Gastrocnemius medialis (tissue), 4 donors: ENCODE results near the gene TRIM31. TPM values are rescaled to one million over a fixed set of nuclear protein-coding genes. Genes with fewer than 3 reads are reported as not detected.

ENCODE experiments used
- ATAC-seq, 2 donors: fragments of 150-250 bp; one replicate each; pipeline ENCODE4 v1.9.1; 2016
- DNase-seq, 2 donors: peaks; one replicate each; pipeline ENCODE4 v3.0.0-alpha.2; 2019
- H3K27ac ChIP-seq, 4 donors: fragments of 200-600 bp; sonication (generic); 1 replicate in 1 of 4; 2 replicates in 3 of 4; pipeline ENCODE4 v1.5.1; 2016 to 2018; ENCODE audit warnings: mild to moderate bottlenecking in 2 of 4, moderate library complexity in 1 of 4
- H3K27me3 ChIP-seq, 3 donors: fragments of 200-600 bp; sonication (generic) in 2 of 3; 1 replicate in 1 of 3; 2 replicates in 2 of 3; pipeline versions ENCODE4 v1.5.1 to v1.6.0; 2016 to 2019; ENCODE audit warnings: mild to moderate bottlenecking in 1 of 3, moderate library complexity in 1 of 3
- H3K36me3 ChIP-seq, 2 donors: fragments of 200-600 bp; sonication (generic) in 1 of 2; one replicate each; pipeline ENCODE4 v1.5.1; 2017 to 2018
- H3K4me1 ChIP-seq, 2 donors: fragments of 200-600 bp; sonication (generic) in 1 of 2; one replicate each; pipeline ENCODE4 v1.5.1; 2016 to 2017; ENCODE audit warnings: mild to moderate bottlenecking in 2 of 2
- H3K4me3 ChIP-seq, 4 donors: fragments of 200-600 bp; sonication (generic) in 3 of 4; 1 replicate in 1 of 4; 2 replicates in 3 of 4; pipeline ENCODE4 v1.5.1; 2016 to 2019; ENCODE audit warnings: mild to moderate bottlenecking in 2 of 4
- H3K9me3 ChIP-seq, 3 donors: fragments of 200-600 bp; sonication (generic) in 2 of 3; 1 replicate in 1 of 3; 2 replicates in 2 of 3; pipeline ENCODE4 v1.5.1; 2016 to 2019
- CTCF ChIP-seq, 5 experiments: fragments of 450-650 bp in 3 of 5; fragments of 200-600 bp in 2 of 5; sonication (generic) in 2 of 5; IDR thresholded peaks in 4 of 5; conservative IDR thresholded peaks in 1 of 5; 1 replicate in 4 of 5; 2 replicates in 1 of 5; pipeline ENCODE4 v1.5.1; 2016 to 2019; ENCODE audit warnings: antibody characterized with exemption in 5 of 5, mild to moderate bottlenecking in 3 of 5, moderate library complexity in 3 of 5
- POLR2A ChIP-seq, 2 donors: fragments of 450-650 bp; IDR thresholded peaks; one replicate each; pipeline ENCODE4 v1.6.1; 2017; ENCODE audit warnings: antibody characterized with exemption in 2 of 2, mild to moderate bottlenecking in 2 of 2, moderate library complexity in 2 of 2
- in situ Hi-C, 4 donors: fragments of 200-750 bp; cut with MboI; loops; one replicate each; pipeline versions ENCODE4 v1.15.0 to v1.8.0; 2017; ENCODE audit warnings: low sequenced_read_pairs in 4 of 4
- intact Hi-C: fragments of 100-400 bp; cut with DNase I; formaldehyde crosslinking; loops from one replicate; pipeline ENCODE4 v1.15.1; 2023; ENCODE audit warnings: low total_unique reads
- total RNA-seq, 4 donors: library from RNA; depleted of rRNA; stranded (reverse); fragments of >200 nt; gene quantifications; one replicate each; pipeline versions ENCODE4 v1.1.0 to v1.2.3, GENCODE V29; 2016

TRIM31 gene
- under 1 TPM in 1 of 4 donors, not detected in 3; 0.39 TPM for total RNA-seq

GRCh38 chr6:30113003-30113759 is at the start of gene TRIM31:
Gene TRIM31 (minus strand): TSS chr6:30113090. CDS start chr6:30112805, 285 bp downstream.
- intact Hi-C loops (no loop called here), in situ Hi-C loops (no loop called here)
- no peak within 1 kb of the TSS for H3K4me3 ChIP-seq
- no peak for TF ChIP-seq CTCF (IDR thresholded peaks at IDR 0.05 in 4 of 5, conservative IDR thresholded peaks at IDR 0.05 in 1 of 5)
- no peak for TF ChIP-seq POLR2A (IDR thresholded peaks at IDR 0.05)
- peaks cover 24 to 31% (median 26%) of the 10 kb centered on the region in 3 donors for H3K27me3 ChIP-seq
- H3K9me3 ChIP-seq: no peaks in the 10 kb centered on the region
- no peak for ATAC-seq
- no peak within 1 kb of the TSS for H3K27ac ChIP-seq
- no peak for DNase-seq
- no peaks in the 10 kb centered on the region for H3K36me3 ChIP-seq
- H3K4me1 ChIP-seq: no peaks in the 10 kb centered on the region

DNA sequence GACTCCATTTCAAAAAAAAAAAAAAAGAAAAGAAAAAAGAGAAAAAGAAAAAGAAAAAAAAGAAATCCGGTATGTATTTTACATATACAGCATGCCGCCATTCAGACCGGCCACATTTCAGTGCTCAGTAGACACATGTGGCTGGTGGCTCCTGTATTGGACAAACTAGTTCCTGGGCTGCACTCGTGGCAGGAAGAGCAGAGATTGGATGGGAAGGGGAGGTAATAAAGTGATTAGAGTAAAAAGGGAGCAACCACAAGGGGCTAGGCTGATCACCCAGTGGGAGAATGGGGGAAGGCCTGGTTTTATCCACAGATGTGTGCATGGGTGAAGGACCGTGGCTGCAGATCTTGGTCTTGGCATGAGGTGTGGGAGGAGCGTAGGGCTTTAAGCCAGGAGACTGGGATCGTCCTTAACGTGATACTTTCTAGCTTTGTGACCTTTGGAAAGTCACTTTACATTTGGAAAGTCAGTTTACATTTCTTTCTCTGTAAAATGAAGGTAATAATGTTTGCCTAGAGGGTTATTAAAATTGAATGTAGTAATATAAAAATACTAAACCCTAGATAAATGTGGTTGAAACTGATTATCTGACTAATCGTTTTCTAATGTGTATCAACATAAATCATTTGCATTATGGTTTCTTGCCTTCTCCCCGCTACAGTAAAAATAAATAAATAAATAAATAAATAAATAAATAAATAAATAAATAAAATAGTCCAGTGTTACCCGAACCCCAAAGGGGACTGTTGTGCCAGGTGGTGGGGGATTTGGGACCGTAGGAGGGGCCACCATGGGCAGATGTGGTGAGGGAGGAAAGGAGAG is 49.6 kb upstream of the TRIM31 start:
- peaks cover 4 to 10% (median 4%) of the 10 kb centered on the region in 3 donors for H3K27me3 ChIP-seq
- DNase-seq (no peak), ATAC-seq (no peak)
- no peaks in the 10 kb centered on the region for H3K36me3 ChIP-seq
- TF ChIP-seq POLR2A (IDR thresholded peaks at IDR 0.05): no peak
- no peak for TF ChIP-seq CTCF (IDR thresholded peaks at IDR 0.05 in 4 of 5, conservative IDR thresholded peaks at IDR 0.05 in 1 of 5)
- in situ Hi-C loops (loop anchor here in 1 of 4 donors (25.0 kb wide), 1 partner anchor 325 kb away; the partner anchor contains the start of gene HLA-G), intact Hi-C loops (no loop called here)
- H3K4me1 ChIP-seq: no peaks in the 10 kb centered on the region
- no peaks in the 10 kb centered on the region for H3K9me3 ChIP-seq
- no peak overlapping the region for H3K27ac ChIP-seq
- no peak overlapping the region for H3K4me3 ChIP-seq

GRCh38 chr6:30160785-30161531 is 48.1 kb upstream of the TRIM31 start, which contains the start of gene TRIM10:
Gene TRIM10 (minus strand): TSS chr6:30161211. CDS start chr6:30160858, 353 bp downstream.
- in situ Hi-C loops: loop anchor here in 1 of 4 donors (25.0 kb wide), 1 partner anchor 324 kb away; the partner anchor contains the start of gene HLA-G
- H3K27ac ChIP-seq: no peak within 1 kb of the TSS
- no peak for ATAC-seq

More at GRCh38 chr6:30160785-30161531, 48.1 kb upstream of the TRIM31 start, which contains the start of gene TRIM10:
- Histone ChIP-seq H3K9me3 (no peaks in the 10 kb centered on the region), H3K27me3 (peaks cover 3 to 12% (median 4%) of the 10 kb centered on the region in 3 donors), H3K36me3 (no peaks in the 10 kb centered on the region), H3K4me1 (peaks cover 0 to 6% of the 10 kb centered on the region in 2 donors), H3K4me3 (no peak within 1 kb of the TSS)
- no peak for DNase-seq
- intact Hi-C loops: no loop called here
- TF ChIP-seq POLR2A (IDR thresholded peaks at IDR 0.05) (no peak), CTCF (IDR thresholded peaks at IDR 0.05 in 4 of 5, conservative IDR thresholded peaks at IDR 0.05 in 1 of 5) (no peak)
